Adrenal gland (tissue), 12 donors: ENCODE data around the gene PRSS8. TPM values are rescaled to one million over a fixed set of nuclear protein-coding genes. Genes with fewer than 3 reads are reported as not detected.

Experiments used
- DNase-seq, 7 donors: peaks; one replicate each; pipeline ENCODE4 v3.0.0-alpha.2; 2019 to 2020
- H3K27ac ChIP-seq, 5 donors: fragments of 200-600 bp; sonication (generic) in 4 of 5; 1 replicate in 3 of 5; 2 replicates in 2 of 5; pipeline versions ENCODE4 v1.5.1 to v1.8.0; 2016 to 2020; ENCODE audit warnings: mild to moderate bottlenecking in 1 of 5
- H3K27me3 ChIP-seq: fragments of 200-600 bp; 2 replicates; pipeline ENCODE4 v1.8.0; 2021
- H3K36me3 ChIP-seq, 2 donors: fragments of 200-600 bp; replicated peaks in 1 of 2; 1 replicate in 1 of 2; 2 replicates in 1 of 2; pipeline versions ENCODE4 v1.5.1 to v1.8.0; 2018 to 2022
- H3K4me1 ChIP-seq, 2 donors: fragments of 200-600 bp; replicated peaks in 1 of 2; 1 replicate in 1 of 2; 2 replicates in 1 of 2; pipeline versions ENCODE4 v1.5.1 to v1.8.0; 2018 to 2021
- H3K4me3 ChIP-seq, 4 donors: fragments of 200-600 bp; sonication (generic) in 3 of 4; one replicate each; pipeline ENCODE4 v1.5.1; 2016 to 2018
- H3K9me3 ChIP-seq, 3 donors: fragments of 200-600 bp; sonication (generic) in 1 of 3; replicated peaks in 1 of 3; 1 replicate in 2 of 3; 2 replicates in 1 of 3; pipeline versions ENCODE4 v1.5.1 to v1.8.0; 2016 to 2021
- CTCF ChIP-seq, 6 experiments: fragments of 450-650 bp in 4 of 6; fragments of 200-600 bp in 2 of 6; sonication (generic) in 1 of 6; IDR thresholded peaks; 1 replicate in 5 of 6; 2 replicates in 1 of 6; pipeline versions ENCODE4 v1.5.1 to v1.8.0; 2016 to 2021; ENCODE audit warnings: antibody characterized with exemption in 6 of 6, mild to moderate bottlenecking in 2 of 6, moderate library complexity in 1 of 6
- POLR2A ChIP-seq, 2 donors: fragments of 450-650 bp; IDR thresholded peaks; one replicate each; pipeline ENCODE4 v1.6.1; 2017; ENCODE audit warnings: antibody characterized with exemption in 2 of 2, mild to moderate bottlenecking in 2 of 2, moderate library complexity in 1 of 2
- WGBS, 4 donors: extraction: QIAGEN DNeasy Blood & Tissue Kit in 2 of 4; methylation state at CpG; one replicate each; pipeline versions ENCODE4 v1.1.5 to v1.1.7; 2013 to 2017; 5-methylcytosine and 5-hydroxymethylcytosine counted together
- intact Hi-C, 2 donors: fragments of 100-400 bp; cut with DNase I; formaldehyde crosslinking; loops; one replicate each; pipeline versions ENCODE4 v1.14.1 to v1.15.0; 2022 to 2023
- polyA plus RNA-seq, 3 donors: library from polyadenylated mRNA; stranded (reverse); fragments of 200-250 nt in 2 of 3; fragments of 350-450 nt in 1 of 3; fragmentation: Illumina TruSeq in 1 of 3; extraction: RNeasy Lipid Tissue Mini Kit (QIAGEN cat#74804) in 1 of 3; gene quantifications; one replicate each; pipeline ENCODE4 v1.2.3, GENCODE V29; 2013 to 2014
- total RNA-seq, 9 donors: library from RNA; depleted of rRNA in 4 of 9; stranded (reverse); fragments of >200 nt in 4 of 9; fragments of 120-200 nt in 1 of 9; fragmentation: NEBNext Ultra II Directional in 1 of 9; extraction: Animal tissue kit (Norgen Biotek cat#: 25700) in 1 of 9; gene quantifications; one replicate each; pipeline versions ENCODE4 v1.1.0 to v1.2.4, GENCODE V29; 2013 to 2023
- donor health status: healthy with polysubstance abuse.
- donor health status: Bipolar disorder and iron deficiency.
- donor health status: DM: yes; HTN: yes; CAD: no.
- donor health status: DM: no; HTN: no; CAD: no.
- donor health status: DM: no; HTN: no; CAD: no.
- donor health status: DM: yes; HTN: yes; CAD: no.

Gene PRSS8
- total and polyA plus RNA-seq, 12 donors: 0.16 to 1.8 (median 0.42) TPM; not detected in 5

DNA sequence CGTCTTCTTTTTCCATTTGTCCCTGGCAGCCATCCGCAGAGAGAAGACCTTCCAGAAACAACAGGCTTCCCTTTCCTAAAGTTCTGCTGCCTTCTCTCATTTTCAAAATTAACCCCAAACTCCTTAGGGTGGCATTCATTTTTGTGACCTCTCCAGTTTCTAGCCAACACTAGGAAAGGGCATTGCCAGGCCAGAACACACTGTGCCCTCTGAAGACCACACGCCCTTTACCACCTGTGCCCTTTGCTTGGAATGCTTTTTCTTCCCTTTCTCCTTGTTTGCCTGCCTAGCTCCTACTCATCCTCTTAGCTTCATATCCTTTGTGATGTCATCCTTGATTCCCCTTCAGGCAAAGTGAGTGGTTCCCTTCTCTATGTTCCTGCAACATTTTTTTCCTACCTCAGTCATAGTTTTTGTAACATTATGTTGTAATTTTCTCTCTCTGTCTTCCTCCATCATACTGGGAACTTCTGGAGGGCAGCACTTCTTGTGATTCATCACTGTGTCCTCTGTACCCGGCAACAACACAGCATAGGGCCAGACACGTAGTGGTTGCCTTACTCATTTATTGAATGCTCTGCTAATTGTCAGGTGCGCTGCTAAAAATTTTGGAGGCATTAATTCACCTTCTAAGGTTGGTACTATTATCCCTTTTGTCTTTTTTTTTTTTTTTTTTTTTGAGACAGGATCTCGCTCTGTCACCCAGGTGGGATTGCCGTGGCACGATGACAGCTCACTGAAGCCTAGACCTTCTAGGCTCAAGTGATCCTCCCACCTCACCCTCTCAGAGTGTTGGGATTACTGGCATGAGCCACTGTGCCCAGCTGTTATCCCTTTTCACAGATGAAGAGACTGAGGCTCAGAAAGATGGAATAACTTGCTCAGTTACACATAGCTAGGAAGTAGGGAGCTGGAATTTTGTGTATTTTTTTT is 17.0 kb downstream of the PRSS8 start:
- Histone ChIP-seq H3K4me1 (peaks cover 19 to 26% of the 10 kb centered on the region in 2 donors), H3K27me3 (no peaks in the 10 kb centered on the region), H3K27ac (peak overlapping the region; percentile 92 to 100 (median 99)), H3K36me3 (peaks cover 0 to 33% of the 10 kb centered on the region in 2 donors), H3K4me3 (peak overlapping the region in 3 of 4 donors; percentile 16 to 99 (median 84)), H3K9me3 (no peaks in the 10 kb centered on the region)
- TF ChIP-seq CTCF (IDR thresholded peaks at IDR 0.05): peak in 1 of 6 experiments; percentile 10
- TF ChIP-seq POLR2A (IDR thresholded peaks at IDR 0.05): peak in 1 of 2 donors; percentile 25
- peak in 4 of 7 donors; percentile 65 to 70 (median 68) for DNase-seq
- 39 to 44% (median 41%) methylated on average over 9 of the region's 9 CpGs for WGBS, 4 donors
- intact Hi-C loops: no loop called here

- H3K4me1 ChIP-seq: peaks cover 28 to 34% of the 10 kb centered on the region in 2 donors
- TF ChIP-seq CTCF (IDR thresholded peaks at IDR 0.05): peak in 1 of 6 experiments; percentile 6
- TF ChIP-seq POLR2A (IDR thresholded peaks at IDR 0.05): peak; percentile 96 to 97
- peak within 1 kb of the TSS; percentile 92 to 100 (median 99) for H3K27ac ChIP-seq
- no peaks in the 10 kb centered on the region for H3K27me3 ChIP-seq
- peak; percentile 98 to 100 (median 99) for DNase-seq
- H3K9me3 ChIP-seq: no peaks in the 10 kb centered on the region
- H3K4me3 ChIP-seq: peak within 1 kb of the TSS in 3 of 4 donors; percentile 16 to 99 (median 84)
- intact Hi-C loops: no loop called here
- 0% methylated on average over 21 to 65 of the region's 68 CpGs for WGBS, 4 donors
- H3K36me3 ChIP-seq: peaks cover 0 to 32% of the 10 kb centered on the region in 2 donors
These were observed 17.9 kb downstream of the PRSS8 start, which contains the start of gene KAT8 for GRCh38 chr16:31117384-31118222. KAT8 (plus strand) TSS chr16:31117664; CDS start chr16:31117682, 18 bp downstream.

GRCh38 chr16:31114468-31114867 is 21.1 kb downstream of the PRSS8 start:
- Histone ChIP-seq H3K4me3 (no peak overlapping the region), H3K36me3 (peaks cover 0 to 35% of the 10 kb centered on the region in 2 donors), H3K4me1 (peaks cover 38 to 40% of the 10 kb centered on the region in 2 donors), H3K9me3 (no peaks in the 10 kb centered on the region), H3K27me3 (no peaks in the 10 kb centered on the region), H3K27ac (peak overlapping the region in 3 of 5 donors; percentile 69 to 86 (median 83))
- WGBS, 4 donors: 81 to 89% (median 85%) methylated on average over 8 of the region's 8 CpGs
- TF ChIP-seq POLR2A (IDR thresholded peaks at IDR 0.05): no peak
- TF ChIP-seq CTCF (IDR thresholded peaks at IDR 0.05): no peak
- DNase-seq: no peak
- intact Hi-C loops: no loop called here
